H1 (cell line): ENCODE measurements around the gene DUSP7. TPM values are rescaled to one million over a fixed set of nuclear protein-coding genes. Genes with fewer than 3 reads are reported as not detected.

ENCODE experiments used
- CTCF ChIA-PET: fragments of 300-600 bp; sonication (Branson Sonifier 250); formaldehyde crosslinking; loops from one replicate; lab custom pipeline; 2021; ENCODE audit not compliant: partially characterized antibody; lab: Charles Lee
- POLR2A ChIA-PET: fragments of 300-600 bp; sonication (Branson Sonifier 250); formaldehyde crosslinking; loops from one replicate; lab custom pipeline; 2021; ENCODE audit warnings: inconsistent platforms; ENCODE audit not compliant: partially characterized antibody; lab: Charles Lee
- DNase-seq, 2 experiments: peaks; one replicate each; pipeline versions ENCODE4 v3.0.0 to v3.0.0-alpha.2; 2010 to 2022; ENCODE audit warnings: low spot score in 2 of 2, low read depth in 1 of 2, mixed read lengths in 1 of 2
- FAIRE-seq: peaks from 2 replicates; lab custom pipeline; 2011; peaks lifted over from hg19 to GRCh38; lab: Jason Lieb, UNC
- H2AFZ ChIP-seq: 2 replicates; pipeline ENCODE4 v1.8.1; 2012; ENCODE audit warnings: low read length, inconsistent platforms
- H2AK5ac ChIP-seq: 2 replicates; pipeline ENCODE4 v1.6.1; 2013; ENCODE audit warnings: low read depth, low read length
- H2BK120ac ChIP-seq: replicated peaks from 2 replicates; pipeline ENCODE3; 2013; ENCODE audit warnings: low read depth, low read length, inconsistent platforms
- H2BK12ac ChIP-seq: 2 replicates; pipeline ENCODE4 v1.6.1; 2013; ENCODE audit warnings: low read depth, low read length
- H2BK15ac ChIP-seq: 2 replicates; pipeline ENCODE4 v1.6.1; 2013; ENCODE audit warnings: low read length
- H2BK20ac ChIP-seq: 2 replicates; pipeline ENCODE4 v1.6.1; 2013; ENCODE audit warnings: low read length
- H2BK5ac ChIP-seq: 2 replicates; pipeline ENCODE4 v1.6.1; 2013; ENCODE audit warnings: low read depth, low read length
- H3K14ac ChIP-seq: 2 replicates; pipeline ENCODE4 v1.6.1; 2013; ENCODE audit warnings: inconsistent platforms; ENCODE audit not compliant: insufficient read length
- H3K18ac ChIP-seq: 2 replicates; pipeline ENCODE4 v1.6.1; 2013; ENCODE audit warnings: low read length; ENCODE audit errors: extremely low read depth
- H3K23ac ChIP-seq: 2 replicates; pipeline ENCODE4 v1.6.1; 2013; ENCODE audit warnings: inconsistent platforms; ENCODE audit not compliant: insufficient read length
- H3K23me2 ChIP-seq: 2 replicates; pipeline ENCODE4 v1.6.1; 2013; ENCODE audit warnings: low read depth, low read length
- H3K27ac ChIP-seq: 2 replicates; pipeline ENCODE4 v1.6.1; 2011; ENCODE audit warnings: low read depth, low read length, inconsistent platforms
- H3K27me3 ChIP-seq, 4 experiments: replicated peaks in 1 of 4; 1 replicate in 1 of 4; 2 replicates in 3 of 4; pipeline versions ENCODE4 v1.6.1 to v1.8.1; 2011 to 2013; ENCODE audit warnings: low read length in 3 of 4, mild to moderate bottlenecking in 3 of 4, inconsistent platforms in 2 of 4, mixed read lengths in 2 of 4, moderate library complexity in 1 of 4; ENCODE audit not compliant: control insufficient read depth in 3 of 4, insufficient read depth in 3 of 4; ENCODE audit errors: extremely low read depth in 1 of 4
- H3K36me3 ChIP-seq, 4 experiments: 2 replicates each; pipeline versions ENCODE4 v1.6.1 to v1.8.1; 2011 to 2013; ENCODE audit warnings: mild to moderate bottlenecking in 4 of 4, low read length in 3 of 4, moderate library complexity in 2 of 4, control low read depth in 1 of 4, inconsistent platforms in 1 of 4; ENCODE audit not compliant: insufficient read depth in 4 of 4, control insufficient read depth in 2 of 4
- H3K4ac ChIP-seq: replicated peaks from 2 replicates; pipeline ENCODE3; 2013; ENCODE audit warnings: low read length, low read depth, mixed read lengths, inconsistent platforms; ENCODE audit not compliant: insufficient read length
- H3K4me1 ChIP-seq, 4 experiments: replicated peaks in 1 of 4; 1 replicate in 1 of 4; 2 replicates in 3 of 4; pipeline versions ENCODE4 v1.6.1 to v1.8.1; 2011 to 2013; ENCODE audit warnings: low read length in 3 of 4, inconsistent platforms in 2 of 4, mixed read lengths in 1 of 4; ENCODE audit not compliant: insufficient read depth in 4 of 4, control insufficient read depth in 3 of 4
- H3K4me2 ChIP-seq, 2 experiments: 2 replicates each; pipeline versions ENCODE4 v1.6.1 to v1.8.1; 2011 to 2013; ENCODE audit warnings: low read depth in 2 of 2, low read length in 2 of 2, control low read depth in 1 of 2, inconsistent platforms in 1 of 2, mild to moderate bottlenecking in 1 of 2; ENCODE audit not compliant: insufficient read depth in 1 of 2
- H3K4me3 ChIP-seq, 4 experiments: fragments of 200-600, 300-600 bp in 1 of 4; sonication (generic), shearing (Covaris generic), sonication (Bioruptor Twin) in 1 of 4; 2 replicates each; pipeline versions ENCODE4 v1.5.1 to v1.8.1; 2011 to 2016; ENCODE audit warnings: low read length in 4 of 4, low read depth in 3 of 4, control low read depth in 2 of 4, inconsistent platforms in 2 of 4, mild to moderate bottlenecking in 2 of 4, mixed read lengths in 1 of 4, moderate library complexity in 1 of 4; ENCODE audit not compliant: insufficient read depth in 2 of 4; ENCODE audit errors: extremely low read depth in 1 of 4
- H3K56ac ChIP-seq: replicated peaks from 2 replicates; pipeline ENCODE3; 2013; ENCODE audit warnings: low read depth, mild to moderate bottlenecking, mixed read lengths, low read length, inconsistent platforms; ENCODE audit not compliant: insufficient read length
- H3K79me1 ChIP-seq: 2 replicates; pipeline ENCODE4 v1.6.1; 2013; ENCODE audit warnings: low read depth, low read length, control low read depth
- H3K79me2 ChIP-seq, 2 experiments: 2 replicates each; pipeline versions ENCODE4 v1.6.1 to v1.8.1; 2012 to 2013; ENCODE audit warnings: low read length in 2 of 2, mild to moderate bottlenecking in 2 of 2, inconsistent platforms in 1 of 2; ENCODE audit not compliant: insufficient read depth in 2 of 2, control insufficient read depth in 1 of 2
- H3K9ac ChIP-seq, 4 experiments: replicated peaks in 1 of 4; 1 replicate in 1 of 4; 2 replicates in 3 of 4; pipeline versions ENCODE4 v1.6.1 to v1.8.1; 2011 to 2013; ENCODE audit warnings: low read depth in 3 of 4, low read length in 3 of 4, control low read depth in 2 of 4, mild to moderate bottlenecking in 2 of 4, moderate library complexity in 2 of 4, inconsistent platforms in 1 of 4; ENCODE audit errors: extremely low read depth in 1 of 4
- H3K9me3 ChIP-seq, 2 experiments: 2 replicates each; pipeline versions ENCODE4 v1.6.1 to v1.8.1; 2012 to 2013; ENCODE audit warnings: mild to moderate bottlenecking in 2 of 2, moderate library complexity in 2 of 2, control low read depth in 1 of 2, inconsistent platforms in 1 of 2, low read depth in 1 of 2, low read length in 1 of 2, mixed read lengths in 1 of 2; ENCODE audit not compliant: insufficient read depth in 2 of 2
- H4K20me1 ChIP-seq, 2 experiments: replicated peaks in 1 of 2; 2 replicates each; pipeline versions ENCODE3 to v1.8.1; 2011 to 2013; ENCODE audit warnings: inconsistent platforms in 2 of 2, low read length in 2 of 2, mild to moderate bottlenecking in 1 of 2; ENCODE audit not compliant: insufficient read depth in 2 of 2, control insufficient read depth in 1 of 2
- H4K5ac ChIP-seq: 2 replicates; pipeline ENCODE4 v1.6.1; 2013; ENCODE audit warnings: low read length, low read depth, mixed read lengths, inconsistent platforms; ENCODE audit not compliant: insufficient read length
- H4K8ac ChIP-seq: 2 replicates; pipeline ENCODE4 v1.8.0; 2013; ENCODE audit warnings: mild to moderate bottlenecking, moderate library complexity, low read length, inconsistent platforms; ENCODE audit not compliant: insufficient read depth; ENCODE audit errors: extremely low read depth
- H4K91ac ChIP-seq: replicated peaks from 2 replicates; pipeline ENCODE3; 2013; ENCODE audit warnings: low read length, mixed read lengths, inconsistent platforms; ENCODE audit not compliant: insufficient read length
- CHD2 ChIP-seq: IDR thresholded peaks from 2 replicates; pipeline ENCODE4 v1.6.1; 2012; ENCODE audit warnings: low read length, improper control_type of control experiment
- CTBP2 ChIP-seq: IDR thresholded peaks from 2 replicates; pipeline ENCODE4 v1.7.0; 2011; ENCODE audit warnings: borderline replicate concordance, mild to moderate bottlenecking, moderate library complexity, mixed read lengths, low read length; ENCODE audit not compliant: insufficient read depth, insufficient read length
- KDM4A ChIP-seq: IDR thresholded peaks from one replicate; pipeline ENCODE4 v1.7.1; 2012; ENCODE audit warnings: low read depth, mild to moderate bottlenecking, moderate library complexity, low read length, inconsistent platforms; ENCODE audit not compliant: severe bottlenecking
- NRF1 ChIP-seq: IDR thresholded peaks from 2 replicates; pipeline ENCODE4 v1.6.1; 2011; ENCODE audit warnings: mild to moderate bottlenecking, low read depth, low read length, improper control_type of control experiment
- RBBP5 ChIP-seq: IDR thresholded peaks from 2 replicates; pipeline ENCODE4 v1.7.1; 2012; ENCODE audit warnings: low read depth, mild to moderate bottlenecking, inconsistent platforms, low read length, moderate library complexity, borderline replicate concordance
- TAF1 ChIP-seq: IDR thresholded peaks from 2 replicates; pipeline ENCODE4 v1.6.1; 2011; ENCODE audit warnings: mild to moderate bottlenecking, low read depth, low read length
- TBP ChIP-seq: IDR thresholded peaks from 2 replicates; pipeline ENCODE4 v1.6.1; 2011; ENCODE audit warnings: low read depth, low read length, improper control_type of control experiment
- TEAD4 ChIP-seq: IDR thresholded peaks from 2 replicates; pipeline ENCODE4 v1.6.1; 2012; ENCODE audit warnings: low read depth, low read length, inconsistent platforms, mixed read lengths
- WGBS, 2 experiments: shearing (Covaris generic) in 1 of 2; methylation state at CpG; one replicate each; pipeline versions ENCODE4 v1.1.6 to v1.1.7; 2013 to 2015; ENCODE audit warnings: low lambda C conversion rate in 2 of 2, mixed read lengths in 2 of 2, inconsistent platforms in 1 of 2, low coverage in 1 of 2, missing lambda C conversion rate in 1 of 2; ENCODE audit not compliant: insufficient replicate concordance in 2 of 2, insufficient coverage in 1 of 2, insufficient read length in 1 of 2; ENCODE audit errors: extremely low coverage in 1 of 2, missing lambda C conversion rate in 1 of 2; 5-methylcytosine and 5-hydroxymethylcytosine counted together
- polyA plus RNA-seq, 7 experiments: library from polyadenylated mRNA; depleted of rRNA in 3 of 7; stranded (reverse) in 5 of 7; unstranded in 2 of 7; fragments of >200 nt in 5 of 7; fragments of 200-250 nt in 2 of 7; gene quantifications; 1 replicate in 5 of 7; 2 replicates in 1 of 7; 4 replicates in 1 of 7; pipeline versions ENCODE4 v1.2.1 to v1.2.3, GENCODE V29; 2011 to 2013; ENCODE audit warnings: missing spikeins in 2 of 7, mixed read lengths in 2 of 7
- total RNA-seq: library from RNA; stranded (reverse); fragmentation: NEBNext Ultra II Directional; extraction: Animal tissue kit (Norgen Biotek cat#: 25700); gene quantifications from 2 replicates; pipeline ENCODE4 v1.2.1, GENCODE V29; 2021
- TF ChIP-seq, protein P1 (sequence below), 3 experiments: IDR thresholded peaks; 1 replicate in 2 of 3; 2 replicates in 1 of 3; pipeline versions ENCODE4 v1.5.1 to v1.6.1; 2011; ENCODE audit warnings: low read length in 3 of 3, mild to moderate bottlenecking in 3 of 3, inconsistent platforms in 2 of 3, low read depth in 1 of 3, moderate library complexity in 1 of 3; ENCODE audit not compliant: insufficient read depth in 1 of 3; ENCODE audit errors: control extremely low read depth in 1 of 3

Gene DUSP7
- total and polyA plus RNA-seq, 2 of the 8 experiments (the other 6 are each of a cell fraction or from before 2014, with no cell fraction given): 19.4 to 24.9 TPM

DNA sequence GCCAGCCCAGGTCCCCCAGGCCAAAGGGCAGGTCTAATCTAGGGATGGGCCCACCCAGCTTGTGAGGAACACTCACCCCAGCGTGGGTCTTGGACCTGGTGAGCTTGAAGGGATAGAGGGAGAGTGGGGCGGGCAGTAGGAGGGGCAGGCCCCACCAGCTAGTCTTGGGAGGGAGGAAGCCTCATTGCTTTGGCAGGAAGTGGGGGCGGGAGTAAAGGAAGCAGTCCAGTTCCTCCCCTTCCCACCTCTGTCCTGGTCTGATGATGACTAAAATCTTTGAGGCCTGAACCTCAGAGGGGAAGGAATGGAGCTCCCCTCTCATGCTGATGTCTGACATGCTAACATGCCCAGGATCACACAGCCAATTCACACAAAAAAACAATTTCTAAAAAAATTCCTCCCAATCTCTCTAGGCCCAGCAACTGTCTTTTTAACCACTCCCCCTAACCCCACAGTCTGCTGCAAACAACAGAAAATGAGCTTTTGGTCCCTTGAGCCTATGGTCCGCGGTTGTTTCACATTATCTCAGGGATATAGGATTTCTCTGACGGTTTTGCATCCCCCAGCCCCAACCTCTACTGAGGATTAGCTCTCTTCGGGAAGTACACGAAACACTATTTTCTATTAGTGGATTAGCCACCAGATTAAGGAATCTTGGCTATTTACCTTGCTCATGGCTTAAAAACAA is 30.7 kb upstream of the DUSP7 start:
- Histone ChIP-seq H2AFZ (no peak overlapping the region), H3K4me1 (peaks cover 0 to 4% (median 0%) of the 10 kb centered on the region in 4 experiments; a peak in 2 of 7 replicates), H4K5ac (no peak overlapping the region), H3K14ac (no peak overlapping the region), H2BK20ac (no peak overlapping the region), H4K8ac (no peak overlapping the region), H3K79me2 (no peaks in the 10 kb centered on the region), H3K27me3 (no peaks in the 10 kb centered on the region), H3K4me3 (no peak overlapping the region), H4K20me1 (peaks cover 5 to 7% of the 10 kb centered on the region in 2 experiments), H4K91ac (no peak overlapping the region), H3K23ac (no peak overlapping the region), H2BK120ac (no peak overlapping the region), H2BK5ac (peak overlapping the region; percentile 7; the same call in 1 of the 2 replicates), H3K4ac (no peak overlapping the region), H3K27ac (no peak overlapping the region), H3K79me1 (no peaks in the 10 kb centered on the region; the same call in 1 of the 2 replicates), H3K9ac (peak overlapping the region in 1 of 4 experiments; percentile 8; a peak in 1 of 7 replicates), H2AK5ac (no peak overlapping the region), H3K56ac (no peak overlapping the region), H3K4me2 (no peak overlapping the region), H2BK15ac (no peak overlapping the region), H2BK12ac (no peak overlapping the region), H3K9me3 (no peaks in the 10 kb centered on the region), H3K23me2 (no peaks in the 10 kb centered on the region), H3K36me3 (peaks cover 0 to 2% (median 0%) of the 10 kb centered on the region in 4 experiments; a peak in 1 of 8 replicates), H3K18ac (no peak overlapping the region)
- FAIRE-seq: no peak
- POLR2A ChIA-PET: interaction anchor here (0.9 to 2.3 kb wide), 6 partner anchors 10 to 94 kb away, joined by 3 to 7 read pairs (median 3); no protein-coding TSS in a partner anchor
- no peak for DNase-seq
- 86% methylated on average over 7 of the region's 8 CpGs; no CpG with 5 or more reads in 1 of the 2 experiments for WGBS, 2 experiments
- CTCF ChIA-PET: interaction anchor here (0.6 to 14.6 kb wide), 17 partner anchors 10 to 144 kb away, joined by 3 to 168 read pairs (median 6); no protein-coding TSS in a partner anchor
- TF ChIP-seq CTBP2 (no peak), RBBP5 (no peak), TEAD4 (no peak), TAF1 (no peak), CHD2 (no peak), TBP (no peak), KDM4A (no peak), NRF1 (no peak)
- TF ChIP-seq, protein P1, sequence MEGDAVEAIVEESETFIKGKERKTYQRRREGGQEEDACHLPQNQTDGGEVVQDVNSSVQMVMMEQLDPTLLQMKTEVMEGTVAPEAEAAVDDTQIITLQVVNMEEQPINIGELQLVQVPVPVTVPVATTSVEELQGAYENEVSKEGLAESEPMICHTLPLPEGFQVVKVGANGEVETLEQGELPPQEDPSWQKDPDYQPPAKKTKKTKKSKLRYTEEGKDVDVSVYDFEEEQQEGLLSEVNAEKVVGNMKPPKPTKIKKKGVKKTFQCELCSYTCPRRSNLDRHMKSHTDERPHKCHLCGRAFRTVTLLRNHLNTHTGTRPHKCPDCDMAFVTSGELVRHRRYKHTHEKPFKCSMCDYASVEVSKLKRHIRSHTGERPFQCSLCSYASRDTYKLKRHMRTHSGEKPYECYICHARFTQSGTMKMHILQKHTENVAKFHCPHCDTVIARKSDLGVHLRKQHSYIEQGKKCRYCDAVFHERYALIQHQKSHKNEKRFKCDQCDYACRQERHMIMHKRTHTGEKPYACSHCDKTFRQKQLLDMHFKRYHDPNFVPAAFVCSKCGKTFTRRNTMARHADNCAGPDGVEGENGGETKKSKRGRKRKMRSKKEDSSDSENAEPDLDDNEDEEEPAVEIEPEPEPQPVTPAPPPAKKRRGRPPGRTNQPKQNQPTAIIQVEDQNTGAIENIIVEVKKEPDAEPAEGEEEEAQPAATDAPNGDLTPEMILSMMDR (IDR thresholded peaks at IDR 0.05; ENCODE audit: control extremely low read depth in 1 of 3, insufficient read depth in 1 of 3, low read depth in 1 of 3, low read length in 3 of 3): no peak
